Activated CD8-positive, alpha-beta T cell treated with anti-CD3 and anti-CD28 coated beads, Interleukin-2, amount 10 ng/mL, durations not matched to agents 7 days and 5 days (primary cell): ENCODE measurements around the gene AADACL4. TPM values are rescaled to one million over a fixed set of nuclear protein-coding genes. Genes with fewer than 3 reads are reported as not detected.
"Not testable (repeated sequence)": the region's sequence is repeated elsewhere in the genome, so short reads cannot be mapped to it uniquely, and the experiment has no call there.

ENCODE experiments used
- ATAC-seq: fragments of 150-1000 bp; cut with Tn5 transposase; one replicate; pipeline ENCODE4 v1.10.0; 2021; ENCODE audit warnings: moderate library complexity
- CTCF ChIA-PET: fragments of 350-600 bp; sonication (Branson Sonifier 250); formaldehyde crosslinking; loops from one replicate; lab custom pipeline; 2021; ENCODE audit warnings: antibody characterized with exemption; lab: Charles Lee
- POLR2A ChIA-PET: fragments of 350-600 bp; sonication (Branson Sonifier 250); formaldehyde crosslinking; loops from one replicate; lab custom pipeline; 2021; ENCODE audit warnings: antibody characterized with exemption; lab: Charles Lee
- DNase-seq: peaks from one replicate; pipeline ENCODE4 v3.0.0-alpha.2; 2020
- H3K27ac Mint-ChIP-seq: one replicate; pipeline ENCODE4 v1.8.0; 2021; ENCODE audit warnings: mild to moderate bottlenecking, mixed read lengths
- H3K27me3 Mint-ChIP-seq: one replicate; pipeline ENCODE4 v1.8.0; 2021; ENCODE audit warnings: low read depth, mixed read lengths
- H3K36me3 Mint-ChIP-seq: one replicate; pipeline ENCODE4 v1.8.0; 2021; ENCODE audit warnings: low read depth, mixed read lengths
- H3K4me1 Mint-ChIP-seq: one replicate; pipeline ENCODE4 v1.8.0; 2021; ENCODE audit warnings: low read depth, mixed read lengths
- H3K4me3 Mint-ChIP-seq: one replicate; pipeline ENCODE4 v1.8.0; 2021; ENCODE audit warnings: mild to moderate bottlenecking, mixed read lengths
- H3K9me3 Mint-ChIP-seq: one replicate; pipeline ENCODE4 v1.8.0; 2022; ENCODE audit warnings: mixed read lengths; ENCODE audit not compliant: insufficient read depth
- total RNA-seq, 2 experiments: library from RNA; stranded (reverse); gene quantifications; one replicate each; pipeline ENCODE4 v1.2.3, GENCODE V29; 2021

The AADACL4 gene
- total RNA-seq, 2 experiments from 2014 or later: not detected

GRCh38 chr1:12697397-12697796 is 53.5 kb downstream of the AADACL4 start:
- ChIA-PET POLR2A (no interaction called here), CTCF (no interaction called here)
- ATAC-seq (no peak), DNase-seq (no peak)
- H3K36me3 Mint-ChIP-seq: no peaks in the 10 kb centered on the region
- H3K4me3 Mint-ChIP-seq: no peak overlapping the region
- H3K4me1 Mint-ChIP-seq: no peaks in the 10 kb centered on the region
- no peaks in the 10 kb centered on the region for H3K9me3 Mint-ChIP-seq
- no peak overlapping the region for H3K27ac Mint-ChIP-seq
- peaks cover 23% of the 10 kb centered on the region for H3K27me3 Mint-ChIP-seq

- Mint-ChIP-seq H3K9me3 (no peaks in the 10 kb centered on the region), H3K27ac (no peak overlapping the region), H3K4me3 (no peak overlapping the region), H3K4me1 (no peaks in the 10 kb centered on the region), H3K27me3 (peaks cover 13% of the 10 kb centered on the region), H3K36me3 (no peaks in the 10 kb centered on the region)
- POLR2A ChIA-PET: no interaction called here
- ATAC-seq (no peak), DNase-seq (no peak)
- CTCF ChIA-PET: no interaction called here
Observed at GRCh38 chr1:12703821-12704451, 60.1 kb downstream of the AADACL4 start.

GRCh38 chr1:12706061-12706460 is 62.2 kb downstream of the AADACL4 start:
- DNase-seq (no peak), ATAC-seq (no peak)
- Mint-ChIP-seq H3K4me1 (no peaks in the 10 kb centered on the region), H3K4me3 (no peak overlapping the region), H3K36me3 (no peaks in the 10 kb centered on the region), H3K27ac (no peak overlapping the region), H3K9me3 (no peaks in the 10 kb centered on the region), H3K27me3 (peaks cover 20% of the 10 kb centered on the region)
- ChIA-PET POLR2A (no interaction called here), CTCF (no interaction called here)

- Mint-ChIP-seq H3K9me3 (no peaks in the 10 kb centered on the region), H3K4me1 (no peaks in the 10 kb centered on the region), H3K27ac (no peak overlapping the region), H3K36me3 (no peaks in the 10 kb centered on the region), H3K27me3 (peaks cover 29% of the 10 kb centered on the region), H3K4me3 (no peak overlapping the region)
- ATAC-seq (no peak), DNase-seq (no peak)
- ChIA-PET CTCF (no interaction called here), POLR2A (no interaction called here)
Observed at GRCh38 chr1:12708396-12709090, 64.7 kb downstream of the AADACL4 start.

GRCh38 chr1:12709091-12709491 is 65.2 kb downstream of the AADACL4 start:
- Mint-ChIP-seq H3K9me3 (no peaks in the 10 kb centered on the region), H3K4me1 (no peaks in the 10 kb centered on the region), H3K4me3 (no peak overlapping the region), H3K36me3 (no peaks in the 10 kb centered on the region), H3K27me3 (peaks cover 29% of the 10 kb centered on the region), H3K27ac (no peak overlapping the region)
- no peak for ATAC-seq
- CTCF ChIA-PET: no interaction called here
- POLR2A ChIA-PET: no interaction called here
- DNase-seq: no peak

- no peaks in the 10 kb centered on the region for H3K9me3 Mint-ChIP-seq
- CTCF ChIA-PET: no interaction called here
- peaks cover 29% of the 10 kb centered on the region for H3K27me3 Mint-ChIP-seq
- no peaks in the 10 kb centered on the region for H3K36me3 Mint-ChIP-seq
- POLR2A ChIA-PET: no interaction called here
- no peak for ATAC-seq
- H3K4me3 Mint-ChIP-seq: no peak overlapping the region
- no peak for DNase-seq
- no peaks in the 10 kb centered on the region for H3K4me1 Mint-ChIP-seq
- no peak overlapping the region for H3K27ac Mint-ChIP-seq
Observed at GRCh38 chr1:12709696-12710095, 65.8 kb downstream of the AADACL4 start.

GRCh38 chr1:12711536-12711935 is 67.7 kb downstream of the AADACL4 start:
- H3K4me1 Mint-ChIP-seq: no peaks in the 10 kb centered on the region
- H3K27me3 Mint-ChIP-seq: peaks cover 26% of the 10 kb centered on the region
- H3K36me3 Mint-ChIP-seq: no peaks in the 10 kb centered on the region
- H3K9me3 Mint-ChIP-seq: no peaks in the 10 kb centered on the region
- no peak overlapping the region for H3K4me3 Mint-ChIP-seq
- CTCF ChIA-PET: no interaction called here
- ATAC-seq (no peak), DNase-seq (no peak)
- no peak overlapping the region for H3K27ac Mint-ChIP-seq
- POLR2A ChIA-PET: no interaction called here

- Mint-ChIP-seq H3K27ac (no peak overlapping the region), H3K4me1 (no peaks in the 10 kb centered on the region), H3K4me3 (no peak overlapping the region), H3K36me3 (no peaks in the 10 kb centered on the region), H3K9me3 (no peaks in the 10 kb centered on the region), H3K27me3 (peaks cover 24% of the 10 kb centered on the region)
- POLR2A ChIA-PET: no interaction called here
- ATAC-seq: no peak
- no peak for DNase-seq
- CTCF ChIA-PET: no interaction called here
Observed at GRCh38 chr1:12712076-12712475, 68.2 kb downstream of the AADACL4 start.

GRCh38 chr1:12712929-12713328 is 69.0 kb downstream of the AADACL4 start:
- ATAC-seq: no peak
- DNase-seq: no peak
- H3K4me3 Mint-ChIP-seq: no peak overlapping the region
- H3K9me3 Mint-ChIP-seq: no peaks in the 10 kb centered on the region
- no peaks in the 10 kb centered on the region for H3K36me3 Mint-ChIP-seq
- H3K27me3 Mint-ChIP-seq: peaks cover 24% of the 10 kb centered on the region
- no peaks in the 10 kb centered on the region for H3K4me1 Mint-ChIP-seq
- POLR2A ChIA-PET: no interaction called here
- CTCF ChIA-PET: no interaction called here
- no peak overlapping the region for H3K27ac Mint-ChIP-seq

- H3K4me1 Mint-ChIP-seq, H3K27ac Mint-ChIP-seq, H3K36me3 Mint-ChIP-seq, H3K9me3 Mint-ChIP-seq, CTCF ChIA-PET, POLR2A ChIA-PET, ATAC-seq, DNase-seq, H3K4me3 Mint-ChIP-seq: not testable (repeated sequence)
- H3K27me3 Mint-ChIP-seq: peaks cover 24% of the 10 kb centered on the region
Observed at GRCh38 chr1:12713651-12714050, 69.8 kb downstream of the AADACL4 start.

- ATAC-seq (no peak), DNase-seq (no peak)
- H3K27me3 Mint-ChIP-seq: peaks cover 18% of the 10 kb centered on the region
- H3K36me3 Mint-ChIP-seq: no peaks in the 10 kb centered on the region
- H3K4me3 Mint-ChIP-seq: no peak overlapping the region
- ChIA-PET CTCF (no interaction called here), POLR2A (no interaction called here)
- H3K9me3 Mint-ChIP-seq: no peaks in the 10 kb centered on the region
- no peaks in the 10 kb centered on the region for H3K4me1 Mint-ChIP-seq
- H3K27ac Mint-ChIP-seq: no peak overlapping the region
Observed at GRCh38 chr1:12714710-12715475, 71.0 kb downstream of the AADACL4 start.

- POLR2A ChIA-PET: no interaction called here
- Mint-ChIP-seq H3K36me3 (no peaks in the 10 kb centered on the region), H3K4me3 (no peak within 1 kb of the TSS), H3K27ac (no peak within 1 kb of the TSS), H3K9me3 (no peaks in the 10 kb centered on the region), H3K4me1 (no peaks in the 10 kb centered on the region), H3K27me3 (peaks cover 13% of the 10 kb centered on the region)
- no peak for DNase-seq
- CTCF ChIA-PET: no interaction called here
- ATAC-seq: no peak
Observed at GRCh38 chr1:12715896-12716437, 72.1 kb downstream of the AADACL4 start, which contains the start of gene AADACL3. AADACL3 (plus strand) TSS chr1:12716110; CDS start chr1:12716177, 67 bp downstream.
